LNCAP (cell line): Measurements from ENCODE around the gene STK16.

Experiments
- CTCF ChIP-seq: fragments of 450-650 bp; IDR thresholded peaks from 2 replicates; pipeline ENCODE4 v1.5.1; 2017; ENCODE audit warnings: mild to moderate bottlenecking

The STK16 gene

GRCh38 chr2:219228041-219228910 is 17.0 kb upstream of the STK16 start:
- TF ChIP-seq CTCF, result no peak

DNA sequence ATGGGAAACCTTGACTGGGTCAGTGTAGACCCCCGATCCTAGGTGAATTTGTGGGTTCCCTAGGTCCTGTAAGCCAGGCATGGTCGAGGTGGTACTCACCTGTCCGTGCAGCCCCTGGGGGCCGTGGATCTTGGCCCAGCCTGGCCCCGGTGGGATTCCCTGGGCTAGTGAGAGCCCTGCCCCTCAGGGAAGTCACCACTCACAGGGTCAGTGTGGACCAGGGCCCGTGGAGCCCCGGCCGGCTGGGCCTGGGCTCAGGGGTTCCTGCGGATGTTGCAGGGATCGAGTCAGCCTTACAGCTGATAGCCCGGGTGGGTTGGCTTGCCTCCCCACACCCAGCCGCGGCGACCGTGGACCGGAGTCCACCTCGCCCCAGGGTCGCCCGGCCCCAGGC is 16.4 kb upstream of the STK16 start:
- no peak for TF ChIP-seq CTCF

DNA sequence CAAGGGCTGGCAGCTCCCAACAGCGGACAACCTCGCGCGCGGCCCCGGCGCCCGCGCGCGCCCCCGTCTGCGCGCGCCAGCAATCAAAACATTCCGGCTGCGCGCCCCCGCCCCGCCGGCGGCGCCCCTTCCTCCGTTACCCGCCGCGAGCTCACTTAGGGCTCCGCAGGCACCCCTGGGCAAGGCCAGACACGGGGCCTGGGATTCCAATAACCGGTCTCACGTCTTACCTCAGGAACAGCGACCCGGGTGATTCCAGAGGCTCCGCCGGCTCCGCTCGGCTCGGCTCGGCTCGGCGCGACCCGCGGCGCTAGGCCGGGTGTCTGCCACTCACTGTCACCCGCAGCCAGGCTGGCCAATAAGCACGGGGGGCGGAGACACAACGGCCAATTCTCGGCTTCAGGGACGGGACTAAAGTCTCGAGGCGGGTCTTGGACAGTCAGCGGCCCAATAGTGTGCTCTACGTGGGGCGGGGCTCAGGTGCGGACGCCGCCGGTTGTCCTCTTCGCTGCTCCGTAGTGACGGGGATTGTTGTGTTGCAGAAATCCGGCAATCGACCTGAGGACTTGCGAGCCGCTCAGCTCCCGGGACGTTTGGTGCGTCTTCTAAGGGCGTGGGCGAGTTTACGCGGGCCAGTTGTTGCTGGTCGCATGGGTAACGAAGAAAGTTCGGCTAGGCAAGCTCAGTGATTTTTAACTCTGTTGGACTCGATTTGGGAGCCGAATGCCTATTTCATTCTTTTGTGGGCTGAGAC is 15.8 kb upstream of the STK16 start, which contains the start of the genes ANKZF1 and ATG9A:
Gene ANKZF1 (plus strand): TSS at position 502 of the 754 bp plus-strand sequence. CDS start 452 bp downstream, outside the sequence.
Gene ATG9A (minus strand): TSS at position 332 of the 754 bp plus-strand sequence. CDS start 1,612 bp downstream, outside the sequence.
- no peak for TF ChIP-seq CTCF

DNA sequence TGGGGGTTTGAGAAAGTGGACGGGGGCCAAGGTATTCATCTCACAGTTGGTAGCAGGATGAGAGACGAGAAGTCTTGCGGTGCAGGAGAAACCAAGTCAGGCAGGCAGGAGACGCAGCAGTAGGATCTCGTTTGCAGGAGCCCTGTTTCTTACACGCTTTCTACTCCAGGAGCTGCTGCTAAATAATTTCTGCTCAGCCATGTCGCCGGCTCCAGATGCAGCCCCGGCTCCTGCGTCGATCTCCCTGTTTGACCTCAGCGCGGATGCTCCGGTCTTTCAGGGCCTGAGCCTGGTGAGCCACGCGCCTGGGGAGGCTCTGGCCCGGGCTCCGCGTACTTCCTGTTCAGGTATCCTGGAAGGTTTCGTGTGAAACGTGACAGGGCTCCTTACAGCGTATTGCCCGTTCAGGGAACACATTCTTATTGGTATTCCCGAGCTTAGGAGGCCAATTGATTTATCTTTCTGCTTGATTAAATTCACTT is 15.2 kb upstream of the STK16 start:
- TF ChIP-seq CTCF, result no peak

DNA sequence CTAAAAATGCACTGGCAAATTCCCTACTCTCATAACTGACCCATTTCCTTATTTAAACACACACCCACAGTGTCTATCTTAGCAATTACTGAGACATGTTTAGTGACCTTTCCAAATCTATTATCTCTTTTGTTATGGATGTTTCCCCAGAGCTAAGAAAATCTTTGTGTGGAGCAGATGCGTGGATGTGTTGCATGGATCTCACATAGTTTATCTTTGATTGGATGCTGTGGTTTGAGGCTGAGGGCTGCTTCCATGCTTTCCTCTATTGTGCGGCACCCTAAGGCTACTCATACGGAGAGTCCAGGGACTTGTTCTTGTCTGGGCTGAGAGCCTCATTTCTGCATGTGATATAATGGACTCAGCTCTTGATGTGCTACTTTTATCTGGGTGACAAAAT is 10.9 kb upstream of the STK16 start:
- TF ChIP-seq CTCF, result no peak

GRCh38 chr2:219243291-219243761 is 2.0 kb upstream of the STK16 start:
- no peak for TF ChIP-seq CTCF

DNA sequence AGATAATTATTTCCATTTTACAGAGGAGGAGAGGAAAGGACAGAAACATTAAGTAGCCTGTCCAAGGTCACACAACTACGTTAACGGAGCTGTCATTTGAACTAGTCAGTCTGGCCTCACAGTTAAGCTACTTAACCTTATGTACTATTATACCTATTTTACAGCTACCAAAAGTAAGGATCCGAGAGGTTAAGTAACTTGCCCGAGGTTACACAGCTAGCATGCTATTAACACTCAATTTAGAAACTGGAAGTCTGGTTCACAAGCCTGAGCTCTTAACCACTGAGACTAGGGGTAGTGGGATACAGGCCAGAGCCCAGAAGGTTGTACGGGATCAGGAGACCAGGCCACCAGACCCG is 511 bp upstream of the STK16 start:
- no peak for TF ChIP-seq CTCF
